IPS-15b (cell line): ENCODE data around the gene NABP2.

Experiments
- H3K27me3 ChIP-seq: one replicate; pipeline ENCODE4 v1.6.1; 2013; ENCODE audit warnings: low read length; ENCODE audit not compliant: control insufficient read depth, insufficient read depth
- H3K36me3 ChIP-seq: one replicate; pipeline ENCODE4 v1.6.1; 2013; ENCODE audit warnings: low read length; ENCODE audit not compliant: control insufficient read depth, insufficient read depth
- H3K4me1 ChIP-seq: one replicate; pipeline ENCODE4 v1.6.1; 2013; ENCODE audit warnings: mild to moderate bottlenecking, low read length; ENCODE audit not compliant: control insufficient read depth, insufficient read depth
- H3K4me3 ChIP-seq: one replicate; pipeline ENCODE4 v1.5.1; 2013; ENCODE audit warnings: low read depth, low read length
- H3K9ac ChIP-seq: one replicate; pipeline ENCODE4 v1.6.1; 2013; ENCODE audit warnings: low read depth, mild to moderate bottlenecking, low read length
- H3K9me3 ChIP-seq: one replicate; pipeline ENCODE4 v1.6.1; 2013; ENCODE audit warnings: mild to moderate bottlenecking, low read length; ENCODE audit not compliant: control insufficient read depth, insufficient read depth

The NABP2 gene

GRCh38 chr12:56224102-56224701 is at the start of gene NABP2:
NABP2 (plus strand) TSS chr12:56224342; CDS start chr12:56224857, 515 bp downstream.
- Histone ChIP-seq H3K4me1 (peaks cover 7% of the 10 kb centered on the region), H3K9me3 (no peaks in the 10 kb centered on the region), H3K9ac (peak within 1 kb of the TSS; percentile 67)

GRCh38 chr12:56178347-56178746 is 45.8 kb upstream of the NABP2 start:
- Histone ChIP-seq H3K27me3 (no peaks in the 10 kb centered on the region), H3K4me1 (no peaks in the 10 kb centered on the region), H3K4me3 (no peak overlapping the region), H3K9ac (no peak overlapping the region), H3K36me3 (peaks cover 53% of the 10 kb centered on the region), H3K9me3 (no peaks in the 10 kb centered on the region)

More at GRCh38 chr12:56224102-56224701, at the start of gene NABP2:
- Histone ChIP-seq H3K4me3 (peak within 1 kb of the TSS; percentile 71), H3K36me3 (no peaks in the 10 kb centered on the region), H3K27me3 (no peaks in the 10 kb centered on the region)

- Histone ChIP-seq H3K4me3 (no peak overlapping the region), H3K9ac (no peak overlapping the region), H3K9me3 (no peaks in the 10 kb centered on the region), H3K27me3 (no peaks in the 10 kb centered on the region), H3K4me1 (peaks cover 8% of the 10 kb centered on the region), H3K36me3 (peaks cover 31% of the 10 kb centered on the region)
Observed at GRCh38 chr12:56186957-56187356, 37.2 kb upstream of the NABP2 start.

GRCh38 chr12:56188131-56188777 is 35.9 kb upstream of the NABP2 start:
- peak overlapping the region; percentile 71 for H3K9ac ChIP-seq
- no peaks in the 10 kb centered on the region for H3K9me3 ChIP-seq
- no peaks in the 10 kb centered on the region for H3K27me3 ChIP-seq
- H3K36me3 ChIP-seq, result peaks cover 26% of the 10 kb centered on the region
- H3K4me3 ChIP-seq, result peak overlapping the region; percentile 82
- H3K4me1 ChIP-seq, result peaks cover 8% of the 10 kb centered on the region

- Histone ChIP-seq H3K4me1 (peaks cover 8% of the 10 kb centered on the region), H3K9me3 (no peaks in the 10 kb centered on the region), H3K36me3 (peaks cover 21% of the 10 kb centered on the region), H3K9ac (peak overlapping the region; percentile 71), H3K27me3 (no peaks in the 10 kb centered on the region), H3K4me3 (peak overlapping the region; percentile 82)
Observed at GRCh38 chr12:56188778-56189098, 35.4 kb upstream of the NABP2 start.

GRCh38 chr12:56189099-56189917 is 34.8 kb upstream of the NABP2 start, which contains the start of gene SMARCC2:
SMARCC2 (minus strand) TSS chr12:56189483; CDS start chr12:56189461, 22 bp downstream.
- peaks cover 16% of the 10 kb centered on the region for H3K36me3 ChIP-seq
- peak within 1 kb of the TSS; percentile 94 for H3K4me3 ChIP-seq
- no peaks in the 10 kb centered on the region for H3K9me3 ChIP-seq
- no peaks in the 10 kb centered on the region for H3K27me3 ChIP-seq
- peaks cover 8% of the 10 kb centered on the region for H3K4me1 ChIP-seq
- H3K9ac ChIP-seq, result peak within 1 kb of the TSS; percentile 93

GRCh38 chr12:56189918-56190694 is 34.0 kb upstream of the NABP2 start:
- Histone ChIP-seq H3K9ac (peak overlapping the region; percentile 93), H3K4me3 (peak overlapping the region; percentile 94), H3K36me3 (peaks cover 9% of the 10 kb centered on the region), H3K9me3 (no peaks in the 10 kb centered on the region), H3K27me3 (no peaks in the 10 kb centered on the region), H3K4me1 (peaks cover 8% of the 10 kb centered on the region)

- peak overlapping the region; percentile 94 for H3K4me3 ChIP-seq
- no peaks in the 10 kb centered on the region for H3K9me3 ChIP-seq
- no peaks in the 10 kb centered on the region for H3K27me3 ChIP-seq
- peaks cover 5% of the 10 kb centered on the region for H3K36me3 ChIP-seq
- peaks cover 8% of the 10 kb centered on the region for H3K4me1 ChIP-seq
- peak overlapping the region; percentile 68 for H3K9ac ChIP-seq
Observed at GRCh38 chr12:56190695-56191155, 33.4 kb upstream of the NABP2 start.

GRCh38 chr12:56192582-56192981 is 31.6 kb upstream of the NABP2 start:
- H3K36me3 ChIP-seq, result no peaks in the 10 kb centered on the region
- H3K27me3 ChIP-seq, result no peaks in the 10 kb centered on the region
- no peaks in the 10 kb centered on the region for H3K9me3 ChIP-seq
- no peak overlapping the region for H3K4me3 ChIP-seq
- H3K9ac ChIP-seq, result no peak overlapping the region
- peaks cover 8% of the 10 kb centered on the region for H3K4me1 ChIP-seq

GRCh38 chr12:56193025-56193578 is 31.0 kb upstream of the NABP2 start:
- Histone ChIP-seq H3K27me3 (no peaks in the 10 kb centered on the region), H3K4me3 (no peak overlapping the region), H3K9ac (no peak overlapping the region), H3K9me3 (no peaks in the 10 kb centered on the region), H3K4me1 (peaks cover 4% of the 10 kb centered on the region), H3K36me3 (no peaks in the 10 kb centered on the region)
